H1 (cell line): ENCODE data around the gene RALGDS. TPM values are rescaled to one million over a fixed set of nuclear protein-coding genes. Genes with fewer than 3 reads are reported as not detected.

Experiments used
- CTCF ChIA-PET: fragments of 300-600 bp; sonication (Branson Sonifier 250); formaldehyde crosslinking; loops from one replicate; lab custom pipeline; 2021; ENCODE audit not compliant: partially characterized antibody; lab: Charles Lee
- POLR2A ChIA-PET: fragments of 300-600 bp; sonication (Branson Sonifier 250); formaldehyde crosslinking; loops from one replicate; lab custom pipeline; 2021; ENCODE audit warnings: inconsistent platforms; ENCODE audit not compliant: partially characterized antibody; lab: Charles Lee
- DNase-seq, 2 experiments: peaks; one replicate each; pipeline versions ENCODE4 v3.0.0 to v3.0.0-alpha.2; 2010 to 2022; ENCODE audit warnings: low spot score in 2 of 2, low read depth in 1 of 2, mixed read lengths in 1 of 2
- FAIRE-seq: peaks from 2 replicates; lab custom pipeline; 2011; peaks lifted over from hg19 to GRCh38; lab: Jason Lieb, UNC
- H2AFZ ChIP-seq: 2 replicates; pipeline ENCODE4 v1.8.1; 2012; ENCODE audit warnings: low read length, inconsistent platforms
- H2AK5ac ChIP-seq: 2 replicates; pipeline ENCODE4 v1.6.1; 2013; ENCODE audit warnings: low read depth, low read length
- H2BK120ac ChIP-seq: replicated peaks from 2 replicates; pipeline ENCODE3; 2013; ENCODE audit warnings: low read depth, low read length, inconsistent platforms
- H2BK12ac ChIP-seq: 2 replicates; pipeline ENCODE4 v1.6.1; 2013; ENCODE audit warnings: low read depth, low read length
- H2BK15ac ChIP-seq: 2 replicates; pipeline ENCODE4 v1.6.1; 2013; ENCODE audit warnings: low read length
- H2BK20ac ChIP-seq: 2 replicates; pipeline ENCODE4 v1.6.1; 2013; ENCODE audit warnings: low read length
- H2BK5ac ChIP-seq: 2 replicates; pipeline ENCODE4 v1.6.1; 2013; ENCODE audit warnings: low read depth, low read length
- H3K14ac ChIP-seq: 2 replicates; pipeline ENCODE4 v1.6.1; 2013; ENCODE audit warnings: inconsistent platforms; ENCODE audit not compliant: insufficient read length
- H3K18ac ChIP-seq: 2 replicates; pipeline ENCODE4 v1.6.1; 2013; ENCODE audit warnings: low read length; ENCODE audit errors: extremely low read depth
- H3K23ac ChIP-seq: 2 replicates; pipeline ENCODE4 v1.6.1; 2013; ENCODE audit warnings: inconsistent platforms; ENCODE audit not compliant: insufficient read length
- H3K23me2 ChIP-seq: 2 replicates; pipeline ENCODE4 v1.6.1; 2013; ENCODE audit warnings: low read depth, low read length
- H3K27ac ChIP-seq: 2 replicates; pipeline ENCODE4 v1.6.1; 2011; ENCODE audit warnings: low read depth, low read length, inconsistent platforms
- H3K27me3 ChIP-seq, 4 experiments: replicated peaks in 1 of 4; 1 replicate in 1 of 4; 2 replicates in 3 of 4; pipeline versions ENCODE4 v1.6.1 to v1.8.1; 2011 to 2013; ENCODE audit warnings: low read length in 3 of 4, mild to moderate bottlenecking in 3 of 4, inconsistent platforms in 2 of 4, mixed read lengths in 2 of 4, moderate library complexity in 1 of 4; ENCODE audit not compliant: control insufficient read depth in 3 of 4, insufficient read depth in 3 of 4; ENCODE audit errors: extremely low read depth in 1 of 4
- H3K36me3 ChIP-seq, 4 experiments: 2 replicates each; pipeline versions ENCODE4 v1.6.1 to v1.8.1; 2011 to 2013; ENCODE audit warnings: mild to moderate bottlenecking in 4 of 4, low read length in 3 of 4, moderate library complexity in 2 of 4, control low read depth in 1 of 4, inconsistent platforms in 1 of 4; ENCODE audit not compliant: insufficient read depth in 4 of 4, control insufficient read depth in 2 of 4
- H3K4ac ChIP-seq: replicated peaks from 2 replicates; pipeline ENCODE3; 2013; ENCODE audit warnings: low read length, low read depth, mixed read lengths, inconsistent platforms; ENCODE audit not compliant: insufficient read length
- H3K4me1 ChIP-seq, 4 experiments: replicated peaks in 1 of 4; 1 replicate in 1 of 4; 2 replicates in 3 of 4; pipeline versions ENCODE4 v1.6.1 to v1.8.1; 2011 to 2013; ENCODE audit warnings: low read length in 3 of 4, inconsistent platforms in 2 of 4, mixed read lengths in 1 of 4; ENCODE audit not compliant: insufficient read depth in 4 of 4, control insufficient read depth in 3 of 4
- H3K4me2 ChIP-seq, 2 experiments: 2 replicates each; pipeline versions ENCODE4 v1.6.1 to v1.8.1; 2011 to 2013; ENCODE audit warnings: low read depth in 2 of 2, low read length in 2 of 2, control low read depth in 1 of 2, inconsistent platforms in 1 of 2, mild to moderate bottlenecking in 1 of 2; ENCODE audit not compliant: insufficient read depth in 1 of 2
- H3K4me3 ChIP-seq, 4 experiments: fragments of 200-600, 300-600 bp in 1 of 4; sonication (generic), shearing (Covaris generic), sonication (Bioruptor Twin) in 1 of 4; 2 replicates each; pipeline versions ENCODE4 v1.5.1 to v1.8.1; 2011 to 2016; ENCODE audit warnings: low read length in 4 of 4, low read depth in 3 of 4, control low read depth in 2 of 4, inconsistent platforms in 2 of 4, mild to moderate bottlenecking in 2 of 4, mixed read lengths in 1 of 4, moderate library complexity in 1 of 4; ENCODE audit not compliant: insufficient read depth in 2 of 4; ENCODE audit errors: extremely low read depth in 1 of 4
- H3K56ac ChIP-seq: replicated peaks from 2 replicates; pipeline ENCODE3; 2013; ENCODE audit warnings: low read depth, mild to moderate bottlenecking, mixed read lengths, low read length, inconsistent platforms; ENCODE audit not compliant: insufficient read length
- H3K79me1 ChIP-seq: 2 replicates; pipeline ENCODE4 v1.6.1; 2013; ENCODE audit warnings: low read depth, low read length, control low read depth
- H3K79me2 ChIP-seq, 2 experiments: 2 replicates each; pipeline versions ENCODE4 v1.6.1 to v1.8.1; 2012 to 2013; ENCODE audit warnings: low read length in 2 of 2, mild to moderate bottlenecking in 2 of 2, inconsistent platforms in 1 of 2; ENCODE audit not compliant: insufficient read depth in 2 of 2, control insufficient read depth in 1 of 2
- H3K9ac ChIP-seq, 4 experiments: replicated peaks in 1 of 4; 1 replicate in 1 of 4; 2 replicates in 3 of 4; pipeline versions ENCODE4 v1.6.1 to v1.8.1; 2011 to 2013; ENCODE audit warnings: low read depth in 3 of 4, low read length in 3 of 4, control low read depth in 2 of 4, mild to moderate bottlenecking in 2 of 4, moderate library complexity in 2 of 4, inconsistent platforms in 1 of 4; ENCODE audit errors: extremely low read depth in 1 of 4
- H3K9me3 ChIP-seq, 2 experiments: 2 replicates each; pipeline versions ENCODE4 v1.6.1 to v1.8.1; 2012 to 2013; ENCODE audit warnings: mild to moderate bottlenecking in 2 of 2, moderate library complexity in 2 of 2, control low read depth in 1 of 2, inconsistent platforms in 1 of 2, low read depth in 1 of 2, low read length in 1 of 2, mixed read lengths in 1 of 2; ENCODE audit not compliant: insufficient read depth in 2 of 2
- H4K20me1 ChIP-seq, 2 experiments: replicated peaks in 1 of 2; 2 replicates each; pipeline versions ENCODE3 to v1.8.1; 2011 to 2013; ENCODE audit warnings: inconsistent platforms in 2 of 2, low read length in 2 of 2, mild to moderate bottlenecking in 1 of 2; ENCODE audit not compliant: insufficient read depth in 2 of 2, control insufficient read depth in 1 of 2
- H4K5ac ChIP-seq: 2 replicates; pipeline ENCODE4 v1.6.1; 2013; ENCODE audit warnings: low read length, low read depth, mixed read lengths, inconsistent platforms; ENCODE audit not compliant: insufficient read length
- H4K8ac ChIP-seq: 2 replicates; pipeline ENCODE4 v1.8.0; 2013; ENCODE audit warnings: mild to moderate bottlenecking, moderate library complexity, low read length, inconsistent platforms; ENCODE audit not compliant: insufficient read depth; ENCODE audit errors: extremely low read depth
- H4K91ac ChIP-seq: replicated peaks from 2 replicates; pipeline ENCODE3; 2013; ENCODE audit warnings: low read length, mixed read lengths, inconsistent platforms; ENCODE audit not compliant: insufficient read length
- ATF2 ChIP-seq: IDR thresholded peaks from 2 replicates; pipeline ENCODE4 v1.6.1; 2012; ENCODE audit warnings: low read length, inconsistent platforms
- CHD1 ChIP-seq: IDR thresholded peaks from 2 replicates; pipeline ENCODE4 v1.6.1; 2012; ENCODE audit warnings: low read depth, low read length, improper control_type of control experiment
- GABPA ChIP-seq: IDR thresholded peaks from 2 replicates; pipeline ENCODE4 v1.6.1; 2011; ENCODE audit warnings: mild to moderate bottlenecking, low read length, moderate library complexity, borderline replicate concordance; ENCODE audit not compliant: insufficient read depth
- HDAC6 ChIP-seq: IDR thresholded peaks from one replicate; pipeline ENCODE4 v1.7.1; 2012; ENCODE audit warnings: low read depth, mild to moderate bottlenecking, inconsistent platforms, low read length, moderate library complexity
- JUN ChIP-seq: IDR thresholded peaks from 2 replicates; pipeline ENCODE4 v1.6.1; 2011; ENCODE audit warnings: low read depth, mild to moderate bottlenecking, improper control_type of control experiment, low read length
- PHF8 ChIP-seq: fragments of 200-600 bp; sonication (generic); conservative IDR thresholded peaks from 2 replicates; pipeline ENCODE4 v1.7.1; 2012; ENCODE audit warnings: low read depth, mild to moderate bottlenecking, inconsistent platforms, low read length, moderate library complexity
- POU5F1 ChIP-seq: IDR thresholded peaks from 2 replicates; pipeline ENCODE4 v1.6.1; 2011; ENCODE audit warnings: low read depth, mild to moderate bottlenecking, low read length, moderate library complexity
- SIN3A ChIP-seq, 2 experiments: IDR thresholded peaks in 1 of 2; conservative IDR thresholded peaks in 1 of 2; 2 replicates each; pipeline ENCODE4 v1.6.1; 2011 to 2012; ENCODE audit warnings: low read length in 2 of 2, improper control_type of control experiment in 1 of 2, low read depth in 1 of 2, mild to moderate bottlenecking in 1 of 2
- SUZ12 ChIP-seq: fragments of 200-600 bp; sonication (generic); IDR thresholded peaks from 2 replicates; pipeline ENCODE4 v1.6.1; 2012; ENCODE audit warnings: mild to moderate bottlenecking, inconsistent platforms, low read length, moderate library complexity, mixed read lengths
- WGBS, 2 experiments: shearing (Covaris generic) in 1 of 2; methylation state at CpG; one replicate each; pipeline versions ENCODE4 v1.1.6 to v1.1.7; 2013 to 2015; ENCODE audit warnings: low lambda C conversion rate in 2 of 2, mixed read lengths in 2 of 2, inconsistent platforms in 1 of 2, low coverage in 1 of 2, missing lambda C conversion rate in 1 of 2; ENCODE audit not compliant: insufficient replicate concordance in 2 of 2, insufficient coverage in 1 of 2, insufficient read length in 1 of 2; ENCODE audit errors: extremely low coverage in 1 of 2, missing lambda C conversion rate in 1 of 2; 5-methylcytosine and 5-hydroxymethylcytosine counted together
- polyA plus RNA-seq, 7 experiments: library from polyadenylated mRNA; depleted of rRNA in 3 of 7; stranded (reverse) in 5 of 7; unstranded in 2 of 7; fragments of >200 nt in 5 of 7; fragments of 200-250 nt in 2 of 7; gene quantifications; 1 replicate in 5 of 7; 2 replicates in 1 of 7; 4 replicates in 1 of 7; pipeline versions ENCODE4 v1.2.1 to v1.2.3, GENCODE V29; 2011 to 2013; ENCODE audit warnings: missing spikeins in 2 of 7, mixed read lengths in 2 of 7
- total RNA-seq: library from RNA; stranded (reverse); fragmentation: NEBNext Ultra II Directional; extraction: Animal tissue kit (Norgen Biotek cat#: 25700); gene quantifications from 2 replicates; pipeline ENCODE4 v1.2.1, GENCODE V29; 2021

Gene RALGDS
- total and polyA plus RNA-seq, 2 of the 8 experiments (the other 6 are each of a cell fraction or from before 2014, with no cell fraction given) = 14.5 to 25.5 TPM

DNA sequence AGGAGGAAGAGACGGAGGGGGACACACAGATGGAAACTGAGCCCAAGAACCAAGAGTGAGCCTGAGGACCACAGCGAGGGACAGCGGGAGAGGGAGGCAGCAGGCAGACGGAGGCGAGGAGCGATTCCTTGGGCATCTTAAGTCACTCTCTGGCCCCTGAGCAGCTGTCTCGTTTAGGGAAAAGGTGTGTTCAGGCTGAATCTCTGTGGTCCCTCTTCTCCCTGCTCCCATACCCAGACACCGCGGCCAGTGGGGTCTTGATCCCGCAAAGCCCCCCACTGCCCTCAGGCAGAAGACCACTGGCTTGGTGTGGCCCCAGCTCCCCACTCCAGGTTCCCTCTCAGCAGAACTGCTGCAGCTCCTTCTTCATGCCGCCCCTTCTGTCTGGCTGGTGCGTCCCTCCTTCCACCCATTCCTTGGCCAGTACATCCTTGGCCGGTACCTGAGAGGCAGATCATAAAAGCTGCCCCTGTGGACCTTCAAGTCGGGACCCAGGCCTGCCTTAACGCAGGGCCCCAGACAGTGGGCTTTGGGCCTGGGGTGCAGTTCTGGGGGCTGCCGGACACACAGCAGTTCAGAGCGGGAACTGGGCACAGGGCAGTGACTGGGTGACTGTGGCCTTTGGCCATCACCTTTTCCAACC lies 5.8 kb upstream of the RALGDS start:
- no peak for TF ChIP-seq PHF8
- no peak for TF ChIP-seq ATF2
- no peak for TF ChIP-seq SIN3A (conservative IDR thresholded peaks at IDR 0.05 in 1 of 2, IDR thresholded peaks at IDR 0.05 in 1 of 2; ENCODE audit: low read depth in 1 of 2, low read length in 2 of 2)
- no peak for TF ChIP-seq JUN
- no peak for TF ChIP-seq POU5F1
- TF ChIP-seq CHD1 = no peak
- no peak for TF ChIP-seq SUZ12
- no peak for TF ChIP-seq HDAC6
- TF ChIP-seq GABPA = no peak

More for the DNA sequence above, 5.8 kb upstream of the RALGDS start:
- ChIA-PET POLR2A (no interaction called here), CTCF (interaction anchor here (0.6 to 3.3 kb wide), 6 partner anchors 12 to 30 kb away, joined by 3 to 16 read pairs (median 6); no protein-coding TSS in a partner anchor)
- no peak overlapping the region for H3K18ac ChIP-seq
- DNase-seq = no peak
- peaks cover 0 to 9% (median 6%) of the 10 kb centered on the region in 4 experiments; a peak in 4 of 7 replicates for H3K27me3 ChIP-seq
- H2BK120ac ChIP-seq = no peak overlapping the region
- peaks cover 0 to 3% (median 0%) of the 10 kb centered on the region in 4 experiments; a peak in 1 of 7 replicates for H3K4me1 ChIP-seq
- H2BK15ac ChIP-seq = no peak overlapping the region
- H2BK12ac ChIP-seq = no peak overlapping the region
- H4K5ac ChIP-seq = no peak overlapping the region
- H4K91ac ChIP-seq = no peak overlapping the region
- no peaks in the 10 kb centered on the region; the same call in 1 of the 2 replicates for H3K79me1 ChIP-seq
- H3K23ac ChIP-seq = no peak overlapping the region
- no peaks in the 10 kb centered on the region for H3K9me3 ChIP-seq
- no peak overlapping the region for H4K8ac ChIP-seq
- no peak overlapping the region for H2AFZ ChIP-seq
- no peak overlapping the region for H3K4me3 ChIP-seq
- H3K9ac ChIP-seq = no peak overlapping the region
- H3K23me2 ChIP-seq = peaks cover 5% of the 10 kb centered on the region; the same call in 1 of the 2 replicates
- no peak overlapping the region for H3K56ac ChIP-seq
- no peak for FAIRE-seq
- no peak overlapping the region for H3K4me2 ChIP-seq
- H3K14ac ChIP-seq = no peak overlapping the region
- H2BK5ac ChIP-seq = no peak overlapping the region
- no peak overlapping the region for H3K27ac ChIP-seq
- H3K36me3 ChIP-seq = no peaks in the 10 kb centered on the region
- H2AK5ac ChIP-seq = no peak overlapping the region
- H4K20me1 ChIP-seq = peaks cover 12 to 33% of the 10 kb centered on the region in 2 experiments
- H3K79me2 ChIP-seq = no peaks in the 10 kb centered on the region
- 85% methylated on average over 16 of the region's 17 CpGs; no CpG with 5 or more reads in 1 of the 2 experiments for WGBS, 2 experiments
- H3K4ac ChIP-seq = no peak overlapping the region
- H2BK20ac ChIP-seq = no peak overlapping the region
